Right lobe of liver (tissue), 6 donors: Measurements from ENCODE around the gene TMEM138. TPM values are rescaled to one million over a fixed set of nuclear protein-coding genes. Genes with fewer than 3 reads are reported as not detected.

Experiments used
- ATAC-seq, 4 donors: fragments of 200-7000 bp; cut with Tn5 transposase; one replicate each; pipeline ENCODE4 v1.9.1; 2020; ENCODE audit warnings: mild to moderate bottlenecking in 4 of 4, moderate library complexity in 4 of 4
- DNase-seq, 3 donors: peaks; one replicate each; pipeline ENCODE4 v3.0.0-alpha.2; 2020
- H3K27ac ChIP-seq, 3 donors: fragments of 200-600 bp; one replicate each; pipeline ENCODE4 v1.8.0; 2022
- H3K27me3 ChIP-seq, 2 donors: fragments of 200-600 bp; one replicate each; pipeline ENCODE4 v1.8.0; 2022
- H3K36me3 ChIP-seq, 4 donors: fragments of 200-600 bp; sonication (generic) in 1 of 4; one replicate each; pipeline versions ENCODE4 v1.5.1 to v1.8.0; 2017 to 2022; ENCODE audit warnings: control low read depth in 1 of 4
- H3K4me1 ChIP-seq, 4 donors: fragments of 200-600 bp; sonication (generic) in 1 of 4; one replicate each; pipeline versions ENCODE4 v1.5.1 to v1.8.0; 2017 to 2022; ENCODE audit warnings: control low read depth in 1 of 4
- H3K4me3 ChIP-seq, 3 donors: fragments of 200-600 bp; one replicate each; pipeline ENCODE4 v1.8.0; 2022
- H3K9me3 ChIP-seq, 4 donors: fragments of 200-600 bp; sonication (generic) in 1 of 4; one replicate each; pipeline versions ENCODE4 v1.5.1 to v1.8.0; 2017 to 2022; ENCODE audit warnings: control low read depth in 1 of 4
- CTCF ChIP-seq, 4 donors: fragments of 200-600 bp in 3 of 4; fragments of 450-650 bp in 1 of 4; IDR thresholded peaks; one replicate each; pipeline versions ENCODE4 v1.5.1 to v1.8.0; 2016 to 2022; ENCODE audit warnings: antibody characterized with exemption in 4 of 4, mild to moderate bottlenecking in 2 of 4
- POLR2A ChIP-seq: fragments of 450-650 bp; IDR thresholded peaks from one replicate; pipeline ENCODE4 v1.6.1; 2017; ENCODE audit warnings: antibody characterized with exemption, mild to moderate bottlenecking
- WGBS: methylation state at CpG from one replicate; pipeline ENCODE4 v1.1.6; 2018; ENCODE audit warnings: low coverage, low lambda C conversion rate; ENCODE audit not compliant: insufficient coverage; ENCODE audit errors: missing lambda C conversion rate; 5-methylcytosine and 5-hydroxymethylcytosine counted together
- intact Hi-C, 2 donors: fragments of 100-400 bp; cut with DNase I; formaldehyde crosslinking; loops; one replicate each; pipeline versions ENCODE4 v1.11.2 to v1.14.1; 2022
- total RNA-seq, 6 experiments: library from RNA; depleted of rRNA in 2 of 6; stranded (reverse); fragments of >200 nt in 2 of 6; fragmentation: NEBNext Ultra II Directional in 3 of 6; extraction: Animal tissue kit (Norgen Biotek cat#: 25700) in 3 of 6; gene quantifications; one replicate each; pipeline versions ENCODE4 v1.1.0 to v1.2.4, GENCODE V29; 2016 to 2023
- donor health status: DM: no; HTN: yes; CAD: no.
- donor health status: DM: no; HTN: no; CAD: no.
- donor health status: DM: no; HTN: no; CAD: no.
- donor health status: DM: no; HTN: yes; CAD: no.
- donor health status: DM: no; HTN: yes; CAD: no.

TMEM138 gene
- total RNA-seq, 6 experiments from 2014 or later, result 18.2 to 41.0 (median 26.4) TPM

GRCh38 chr11:61359516-61359915 is 2.7 kb upstream of the TMEM138 start:
- no peaks in the 10 kb centered on the region for H3K9me3 ChIP-seq
- no peak overlapping the region for H3K27ac ChIP-seq
- ATAC-seq (no peak), DNase-seq (no peak)
- H3K36me3 ChIP-seq, result peaks cover 0 to 5% (median 2%) of the 10 kb centered on the region in 4 donors
- intact Hi-C loops, result no loop called here
- TF ChIP-seq CTCF (IDR thresholded peaks at IDR 0.05) (no peak), POLR2A (no peak)
- H3K4me3 ChIP-seq, result no peak overlapping the region
- H3K27me3 ChIP-seq, result no peaks in the 10 kb centered on the region
- H3K4me1 ChIP-seq, result peaks cover 0 to 25% (median 6%) of the 10 kb centered on the region in 4 donors
- 76% methylated on average over 6 of the region's 6 CpGs for WGBS

- WGBS, result 3% methylated on average over 10 of the region's 22 CpGs
- ATAC-seq, result no peak
- Histone ChIP-seq H3K4me1 (peaks cover 0 to 26% (median 6%) of the 10 kb centered on the region in 4 donors), H3K36me3 (peaks cover 0 to 23% (median 5%) of the 10 kb centered on the region in 4 donors), H3K27me3 (no peaks in the 10 kb centered on the region), H3K4me3 (peak overlapping the region; percentile 61 to 82 (median 81)), H3K9me3 (no peaks in the 10 kb centered on the region), H3K27ac (peak overlapping the region; percentile 93 to 98 (median 95))
- no peak for DNase-seq
- intact Hi-C loops, result no loop called here
- TF ChIP-seq CTCF (IDR thresholded peaks at IDR 0.05), result no peak
- no peak for TF ChIP-seq POLR2A
Measured at GRCh38 chr11:61361237-61361740, 885 bp upstream of the TMEM138 start.

- WGBS, result 0% methylated on average over 12 of the region's 12 CpGs
- ATAC-seq (peak; percentile 3 to 21 (median 8)), DNase-seq (no peak)
- Histone ChIP-seq H3K27me3 (no peaks in the 10 kb centered on the region), H3K27ac (peak overlapping the region; percentile 93 to 98 (median 95)), H3K4me3 (peak overlapping the region; percentile 61 to 82 (median 81)), H3K4me1 (peaks cover 0 to 26% (median 6%) of the 10 kb centered on the region in 4 donors), H3K9me3 (no peaks in the 10 kb centered on the region), H3K36me3 (peaks cover 0 to 34% (median 10%) of the 10 kb centered on the region in 4 donors)
- intact Hi-C loops, result no loop called here
- TF ChIP-seq CTCF (IDR thresholded peaks at IDR 0.05), result no peak
- no peak for TF ChIP-seq POLR2A
Measured at GRCh38 chr11:61362542-61362875, 335 bp downstream of the TMEM138 start.

GRCh38 chr11:61364012-61364675 is 2.0 kb downstream of the TMEM138 start:
- Histone ChIP-seq H3K9me3 (no peaks in the 10 kb centered on the region), H3K4me1 (peaks cover 0 to 34% (median 10%) of the 10 kb centered on the region in 4 donors), H3K4me3 (no peak overlapping the region), H3K27ac (no peak overlapping the region), H3K27me3 (no peaks in the 10 kb centered on the region), H3K36me3 (peaks cover 0 to 44% (median 15%) of the 10 kb centered on the region in 4 donors)
- DNase-seq (no peak), ATAC-seq (no peak)
- intact Hi-C loops, result no loop called here
- WGBS, result 100% methylated on average over 2 of the region's 5 CpGs
- no peak for TF ChIP-seq POLR2A
- no peak for TF ChIP-seq CTCF (IDR thresholded peaks at IDR 0.05)
